HG02798 (cell line): ENCODE data around the gene TCF19.
A peak's percentile ranks its signal among the peaks of the same experiment; 100 is the strongest.
"Not testable (repeated sequence)": the region's sequence is repeated elsewhere in the genome, so short reads cannot be mapped to it uniquely, and the experiment has no call there.

Source experiments
- ATAC-seq: cut with Tn5 transposase; IDR thresholded peaks from one replicate; pipeline ENCODE4 v1.9.1; 2021; ENCODE audit warnings: mild to moderate bottlenecking; ENCODE audit not compliant: unreplicated experiment, poor library complexity

Gene TCF19

DNA sequence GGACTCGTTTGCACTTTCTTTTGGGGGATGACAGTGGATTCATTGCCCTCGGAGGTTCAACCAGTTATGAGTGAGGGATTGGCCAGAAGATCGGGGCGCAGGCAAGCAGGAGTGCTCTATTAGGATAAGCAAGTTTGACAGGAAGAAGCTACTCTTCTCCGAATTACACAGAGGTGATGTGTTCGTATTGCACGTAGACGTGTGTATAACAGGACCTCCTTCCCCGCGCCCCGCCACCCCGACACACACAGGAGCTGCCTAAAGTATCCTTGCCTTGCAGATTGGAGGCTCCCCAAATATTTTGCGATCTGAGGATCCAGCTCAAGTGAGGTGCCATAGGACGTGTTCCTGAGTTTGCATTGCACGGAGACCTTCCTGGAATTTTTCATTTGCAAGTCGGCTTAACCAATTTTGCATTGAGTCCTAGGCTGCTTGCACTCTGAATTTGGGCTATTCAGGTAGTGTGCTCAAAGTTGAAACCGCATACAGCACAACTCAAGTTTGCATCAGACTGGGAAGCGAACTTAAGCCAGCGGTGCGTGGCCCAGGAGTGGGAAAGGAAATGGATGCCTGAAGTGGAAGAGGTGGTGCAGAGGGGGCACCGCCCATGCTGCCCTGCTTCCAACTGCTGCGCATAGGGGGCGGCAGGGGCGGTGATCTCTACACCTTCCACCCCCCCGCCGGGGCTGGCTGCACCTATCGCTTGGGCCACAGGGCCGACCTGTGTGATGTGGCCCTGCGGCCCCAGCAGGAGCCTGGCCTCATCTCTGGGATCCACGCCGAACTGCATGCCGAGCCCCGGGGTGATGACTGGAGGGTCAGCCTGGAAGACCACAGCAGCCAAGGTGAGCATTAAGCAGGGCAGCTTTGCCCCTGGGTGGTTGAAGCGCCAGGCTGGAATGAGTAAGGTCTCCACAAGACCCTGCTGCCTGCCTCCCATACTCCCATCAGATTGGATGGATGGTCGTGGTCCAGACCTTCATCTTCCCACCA is 770 bp downstream of the TCF19 start:
- no peak for ATAC-seq

DNA sequence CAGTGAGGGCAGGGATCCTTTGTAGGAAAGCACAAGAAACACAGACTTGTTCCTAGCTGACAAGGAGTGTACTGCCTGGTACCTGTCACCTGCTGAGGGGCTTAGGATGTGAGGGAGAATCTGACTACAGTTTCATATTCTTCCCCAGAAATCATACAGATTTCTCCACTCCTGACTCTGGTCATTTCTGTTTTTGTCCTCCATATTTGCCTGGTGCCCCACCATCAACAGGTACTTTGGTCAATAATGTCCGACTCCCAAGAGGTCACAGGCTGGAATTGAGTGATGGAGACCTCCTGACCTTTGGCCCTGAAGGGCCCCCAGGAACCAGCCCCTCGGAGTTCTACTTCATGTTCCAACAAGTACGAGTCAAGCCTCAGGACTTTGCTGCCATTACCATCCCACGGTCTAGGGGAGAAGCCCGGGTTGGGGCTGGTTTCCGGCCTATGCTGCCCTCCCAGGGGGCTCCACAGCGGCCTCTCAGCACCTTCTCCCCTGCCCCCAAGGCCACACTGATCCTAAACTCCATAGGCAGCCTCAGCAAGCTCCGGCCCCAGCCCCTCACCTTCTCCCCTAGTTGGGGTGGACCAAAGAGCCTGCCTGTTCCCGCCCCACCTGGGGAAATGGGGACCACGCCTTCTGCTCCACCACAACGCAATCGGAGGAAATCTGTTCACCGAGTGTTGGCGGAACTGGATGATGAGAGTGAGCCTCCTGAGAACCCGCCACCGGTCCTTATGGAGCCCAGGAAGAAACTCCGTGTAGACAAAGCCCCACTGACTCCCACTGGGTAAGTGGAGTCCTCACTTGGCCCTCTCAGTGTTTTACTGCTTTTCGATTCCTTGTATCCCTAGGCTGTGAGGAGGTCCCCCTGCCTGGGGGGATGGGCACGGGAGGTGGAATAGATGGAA is 3.1 kb downstream of the TCF19 start:
- no peak for ATAC-seq

DNA sequence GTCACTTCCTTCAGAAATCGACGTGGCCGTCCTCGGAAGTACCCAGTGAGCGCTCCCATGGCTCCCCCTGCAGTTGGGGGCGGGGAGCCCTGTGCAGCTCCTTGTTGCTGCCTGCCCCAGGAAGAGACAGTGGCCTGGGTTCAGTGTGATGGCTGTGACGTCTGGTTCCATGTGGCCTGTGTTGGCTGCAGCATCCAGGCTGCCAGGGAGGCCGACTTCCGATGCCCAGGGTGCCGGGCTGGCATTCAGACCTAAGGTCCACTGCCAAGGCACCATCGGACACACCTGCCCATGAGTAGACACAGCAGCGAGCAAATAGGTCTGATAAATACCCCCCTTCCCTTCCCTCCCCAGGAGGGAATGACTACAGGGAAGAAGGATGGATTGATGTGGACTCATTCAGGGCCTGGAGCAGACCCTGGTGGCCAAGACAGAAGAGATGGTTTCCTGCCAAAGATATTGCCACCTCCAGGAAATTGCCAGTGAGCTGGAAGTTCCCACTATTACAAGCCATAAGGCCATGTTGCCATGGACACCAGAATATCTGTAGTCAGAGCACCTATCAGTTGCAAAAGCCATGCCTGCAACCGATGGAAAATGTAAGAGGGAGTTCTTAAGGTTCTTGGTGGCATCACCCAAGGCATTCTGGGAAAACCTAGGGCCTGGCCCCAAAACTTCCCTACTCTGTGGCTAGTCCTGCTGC is 4.2 kb downstream of the TCF19 start:
- ATAC-seq, result no peak

DNA sequence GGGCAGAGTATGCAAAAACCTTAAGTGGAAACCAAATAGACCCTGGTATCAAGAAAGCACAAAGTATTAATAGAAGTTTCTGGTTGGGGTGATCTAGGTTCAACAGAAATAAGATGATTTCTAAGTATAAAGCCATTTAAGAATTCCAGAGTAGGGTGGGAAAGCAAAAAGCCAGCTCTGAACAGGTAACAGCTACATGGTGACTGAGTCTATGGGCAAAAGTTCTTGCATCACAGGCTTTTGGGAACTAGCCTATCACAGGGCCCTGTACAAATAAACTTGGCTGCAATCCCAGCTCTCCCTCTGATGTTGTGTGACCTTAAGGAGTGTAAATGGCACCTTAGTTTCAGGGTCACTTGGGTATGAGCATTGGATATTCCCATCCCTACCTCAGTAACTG is 5.5 kb downstream of the TCF19 start:
- no peak for ATAC-seq

DNA sequence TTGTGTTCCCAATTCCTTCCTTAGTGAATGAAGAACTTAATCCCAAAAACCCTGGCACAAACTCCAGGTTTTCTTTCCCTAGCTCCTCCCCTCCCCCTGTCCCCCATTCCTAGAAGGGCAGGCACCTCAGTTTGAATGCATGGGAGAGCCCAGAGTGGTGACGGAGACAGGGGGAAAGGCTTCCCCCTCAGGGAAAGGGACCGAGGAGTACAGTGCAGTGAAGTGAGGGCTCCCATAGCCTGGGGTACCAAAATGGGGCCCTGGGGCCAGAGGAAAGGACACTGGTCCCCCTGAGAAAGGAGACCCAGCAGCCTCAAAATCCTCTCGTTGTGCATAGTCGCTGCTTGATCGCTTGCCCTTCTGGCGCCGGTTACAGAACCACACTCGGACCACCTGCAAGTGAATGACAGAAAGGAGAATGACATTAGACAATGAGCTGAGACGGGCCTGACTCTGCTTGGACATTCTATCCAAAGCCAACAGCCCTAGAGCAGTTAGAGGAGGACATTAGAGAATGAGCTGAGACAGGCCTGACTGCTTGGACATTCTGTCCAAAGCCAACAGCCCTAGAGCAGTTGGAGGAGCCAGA is 6.2 kb downstream of the TCF19 start:
- ATAC-seq, result peak; percentile 14

DNA sequence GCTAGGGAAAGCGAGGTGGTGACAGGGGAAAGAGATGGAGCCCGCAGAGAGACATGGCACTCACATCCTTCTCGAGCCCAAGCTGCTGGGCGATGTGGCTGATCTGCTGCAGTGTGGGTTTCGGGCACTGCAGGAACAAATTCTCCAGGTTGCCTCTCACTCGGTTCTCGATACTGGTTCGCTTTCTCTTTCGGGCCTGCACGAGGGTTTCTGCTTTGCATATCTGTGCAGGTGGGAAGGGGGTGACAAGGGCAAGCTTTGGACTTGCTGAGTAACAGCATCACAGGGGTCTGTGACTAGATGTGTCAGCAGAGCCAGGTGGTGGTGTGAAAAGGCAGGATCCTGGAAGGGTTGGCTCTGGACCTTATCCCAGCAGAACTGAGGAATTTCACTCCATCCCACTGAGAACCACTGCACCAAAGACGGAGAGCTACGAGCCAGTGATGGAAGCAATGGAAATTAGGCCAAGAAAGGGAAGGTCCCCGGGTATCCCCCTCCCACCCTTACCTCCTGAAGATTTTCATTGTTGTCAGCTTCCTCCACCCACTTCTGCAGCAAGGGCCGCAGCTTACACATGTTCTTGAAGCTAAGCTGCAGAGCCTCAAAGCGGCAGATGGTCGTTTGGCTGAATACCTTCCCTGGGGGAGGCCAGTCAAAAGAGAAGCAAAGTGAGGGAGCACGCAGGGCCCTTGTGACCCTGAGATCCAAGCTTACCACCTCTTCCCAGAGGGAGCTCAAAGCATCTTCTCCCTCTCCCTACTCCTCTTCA is 6.9 kb downstream of the TCF19 start:
- peak; percentile 84 for ATAC-seq

DNA sequence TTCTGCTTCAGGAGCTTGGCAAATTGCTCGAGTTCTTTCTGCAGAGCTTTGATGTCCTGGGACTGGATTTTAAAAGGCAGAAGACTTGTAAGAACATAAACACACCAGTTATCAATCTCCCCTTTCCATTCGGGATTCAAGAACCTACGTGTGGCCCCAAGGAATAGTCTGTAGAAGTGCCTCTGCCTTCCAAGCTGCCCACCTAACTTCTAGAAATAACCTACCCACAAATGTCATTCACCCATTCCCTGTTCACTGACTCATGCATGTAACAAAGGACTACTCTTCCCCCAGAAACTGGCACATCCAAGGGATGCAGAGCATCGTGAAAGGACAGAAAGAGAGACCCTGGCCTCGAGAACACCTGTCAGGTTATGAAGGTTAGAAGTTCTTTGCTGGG is 7.6 kb downstream of the TCF19 start:
- ATAC-seq, result no peak

DNA sequence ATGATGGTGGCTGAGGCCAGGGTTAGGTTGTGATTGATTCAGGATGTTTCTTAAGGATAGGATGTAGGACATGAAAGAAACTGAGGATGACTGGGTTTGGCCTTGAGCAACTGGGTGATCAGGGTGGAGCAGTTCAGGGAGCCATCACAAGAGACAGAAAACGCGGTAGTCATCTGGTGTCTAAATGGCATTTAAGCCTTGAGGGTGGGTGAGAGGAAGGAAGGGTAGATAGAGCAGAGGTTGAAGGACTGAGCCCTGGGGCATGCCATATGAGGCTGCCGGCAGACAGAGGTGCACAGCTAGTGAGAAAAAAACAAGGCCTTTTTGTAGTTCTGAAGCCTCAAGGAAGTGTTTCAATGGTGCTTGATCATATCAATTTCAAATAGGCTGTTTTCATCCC is 10.2 kb downstream of the TCF19 start:
- ATAC-seq, result no peak

DNA sequence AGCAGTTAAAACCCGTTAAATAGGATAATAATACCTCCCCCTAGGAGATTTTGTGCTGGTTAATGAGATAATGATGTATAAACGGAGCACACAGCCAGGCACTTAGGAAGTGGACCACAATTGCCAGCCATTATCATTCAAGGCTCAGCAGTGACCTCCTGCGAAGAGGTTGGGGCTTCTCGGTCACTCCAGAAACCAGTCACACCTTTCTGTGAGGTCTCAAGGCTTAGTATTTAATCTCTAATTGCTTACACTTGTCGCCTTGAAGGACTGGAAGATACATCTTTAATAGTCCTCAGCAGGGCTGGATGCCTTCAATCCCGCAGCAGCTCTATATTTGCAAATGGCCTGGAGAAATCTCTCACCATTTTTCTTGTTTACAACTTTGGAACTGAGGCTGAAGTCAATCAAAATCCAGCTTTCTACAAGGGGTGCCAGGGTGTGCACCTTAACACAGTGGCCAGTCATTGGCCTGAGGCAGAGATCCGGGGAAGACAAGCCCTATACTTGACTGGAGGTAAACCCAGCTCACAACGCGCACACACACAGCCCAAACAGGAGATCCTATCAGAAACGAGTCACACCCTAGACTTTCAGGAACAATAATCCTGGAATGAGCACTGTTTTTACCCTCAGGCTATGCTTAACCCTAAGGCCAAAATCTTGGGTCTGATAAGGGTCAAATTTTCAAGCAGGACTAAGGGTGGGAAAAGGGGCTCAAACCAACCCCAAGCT is 10.9 kb downstream of the TCF19 start:
- ATAC-seq, result no peak

DNA sequence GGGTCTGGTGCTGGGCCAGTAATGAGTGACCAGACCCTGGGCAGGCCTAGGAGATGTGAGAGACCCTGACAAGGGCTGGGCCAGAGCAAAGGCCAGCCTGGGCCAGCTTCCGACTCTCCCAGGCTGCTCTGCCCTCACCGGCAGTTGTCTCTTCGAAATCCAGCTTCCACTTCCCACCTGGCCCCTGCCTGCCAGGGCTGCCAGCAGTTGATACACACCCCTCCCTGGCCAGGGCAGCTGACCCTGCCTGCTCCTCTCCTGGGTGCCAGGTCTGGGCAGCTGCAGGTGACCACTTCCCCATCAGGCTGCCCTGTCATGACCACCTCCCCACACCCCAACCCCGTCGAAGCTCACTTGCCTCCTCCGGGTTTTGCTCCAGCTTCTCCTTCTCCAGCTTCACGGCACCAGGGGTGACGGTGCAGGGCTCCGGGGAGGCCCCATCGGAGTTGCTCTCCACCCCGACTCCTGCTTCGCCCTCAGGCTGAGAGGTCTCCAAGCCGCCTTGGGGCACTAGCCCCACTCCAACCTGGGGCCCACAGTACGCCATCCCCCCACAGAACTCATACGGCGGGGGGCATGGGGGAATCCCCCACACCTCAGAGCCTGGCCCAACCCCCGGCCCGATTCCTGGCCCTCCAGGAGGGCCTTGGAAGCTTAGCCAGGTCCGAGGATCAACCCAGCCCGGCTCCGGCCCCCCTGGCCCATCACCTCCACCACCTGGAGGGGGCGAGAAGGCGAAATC is 11.6 kb downstream of the TCF19 start:
- not testable (repeated sequence) for ATAC-seq

DNA sequence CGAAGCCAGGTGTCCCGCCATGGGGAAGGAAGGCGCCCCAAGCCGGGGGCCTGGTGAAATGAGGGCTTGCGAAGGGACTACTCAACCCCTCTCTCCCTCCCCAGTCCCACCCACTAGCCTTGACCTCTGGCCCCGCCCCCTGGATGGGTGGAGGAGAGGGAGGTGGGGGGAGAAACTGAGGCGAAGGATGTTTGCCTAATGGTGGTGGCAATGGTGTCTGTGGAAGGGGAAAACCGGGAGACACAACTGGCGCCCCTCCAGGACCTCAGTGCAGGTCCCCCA is 12.2 kb downstream of the TCF19 start, which contains the start of gene POU5F1:
TSS of gene POU5F1 (minus strand) at position 83 of the 282 bp plus-strand sequence. CDS start at position 21, 62 bp downstream.
- ATAC-seq, result no peak

DNA sequence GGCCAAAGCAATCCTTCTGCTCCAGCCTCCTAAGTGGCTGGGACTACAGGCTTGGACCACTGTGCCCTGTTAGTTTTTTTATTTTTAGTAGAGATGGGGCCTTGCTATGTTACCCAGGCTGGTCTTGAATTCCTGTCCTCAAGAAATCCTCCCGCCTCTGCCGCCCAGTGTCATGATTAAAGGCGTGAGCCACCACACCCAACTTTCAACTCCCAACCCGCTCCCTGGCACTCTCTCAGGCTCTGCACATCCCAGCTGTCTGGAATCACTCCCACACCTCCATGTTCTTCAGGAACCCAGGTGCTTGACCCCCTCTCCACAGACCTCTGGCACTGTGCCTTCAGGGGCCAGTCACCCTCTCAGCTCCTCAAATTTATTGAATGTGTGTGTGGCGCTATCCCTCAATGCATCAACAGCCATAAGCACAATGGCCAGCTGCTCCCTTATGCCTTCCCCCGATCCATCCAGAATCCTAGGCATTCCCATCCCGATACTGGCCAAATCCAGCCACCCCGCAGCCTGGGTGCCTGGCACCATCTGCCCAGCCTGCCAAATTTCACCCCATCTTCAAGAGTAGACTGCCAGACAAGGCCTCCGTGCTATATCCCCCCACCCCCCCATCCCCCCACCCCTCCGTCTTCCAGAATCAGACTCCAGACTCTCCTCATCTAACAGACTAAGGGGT is 12.7 kb downstream of the TCF19 start:
- ATAC-seq, result no peak

DNA sequence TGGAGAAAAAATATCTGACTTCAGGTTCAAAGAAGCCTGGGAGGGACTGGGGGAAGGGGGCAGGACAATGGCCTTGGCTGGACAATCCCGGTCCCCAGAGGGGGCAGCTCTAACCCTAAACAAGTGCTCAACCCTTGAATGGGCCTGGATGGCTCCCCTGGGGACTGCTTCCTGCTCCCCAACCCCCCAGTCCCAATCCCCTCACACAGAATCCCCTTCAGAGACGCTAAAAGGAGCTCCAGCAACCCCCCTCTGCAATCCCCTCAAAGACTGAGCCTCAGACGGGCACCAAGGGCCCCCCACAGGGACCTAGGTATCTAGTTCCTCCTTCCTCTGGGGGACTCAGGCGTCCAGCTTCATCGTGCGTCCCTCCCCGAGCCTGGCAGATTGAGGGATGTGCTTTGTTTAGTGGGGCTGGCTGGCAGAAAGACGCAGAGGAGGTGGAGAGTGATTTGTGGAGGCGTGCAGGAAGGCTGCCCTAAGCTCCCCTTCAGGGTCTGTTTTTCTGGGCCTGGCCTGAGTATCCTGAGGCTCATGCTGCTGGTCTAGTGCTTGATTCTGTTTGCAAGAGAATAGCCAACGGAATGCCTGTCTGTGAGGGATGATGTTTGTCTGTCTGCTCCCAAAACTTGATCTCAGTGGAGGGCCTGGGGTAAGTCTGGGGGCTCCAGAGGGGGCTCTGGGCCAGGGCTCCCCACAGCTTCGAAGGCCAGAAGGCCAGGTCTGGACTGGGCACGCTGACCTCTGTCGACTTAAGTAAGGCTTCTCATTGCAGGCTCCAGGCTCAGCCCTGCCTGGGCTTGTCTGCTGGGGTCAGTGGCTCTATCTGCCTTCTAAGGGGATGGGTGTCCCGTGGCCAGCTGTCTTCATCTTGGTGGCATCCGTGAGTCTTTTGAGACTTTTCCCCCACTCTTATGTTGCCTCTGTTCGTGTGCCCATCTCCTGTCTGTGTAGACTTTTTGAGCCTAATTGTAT is 13.8 kb downstream of the TCF19 start:
- ATAC-seq, result no peak

DNA sequence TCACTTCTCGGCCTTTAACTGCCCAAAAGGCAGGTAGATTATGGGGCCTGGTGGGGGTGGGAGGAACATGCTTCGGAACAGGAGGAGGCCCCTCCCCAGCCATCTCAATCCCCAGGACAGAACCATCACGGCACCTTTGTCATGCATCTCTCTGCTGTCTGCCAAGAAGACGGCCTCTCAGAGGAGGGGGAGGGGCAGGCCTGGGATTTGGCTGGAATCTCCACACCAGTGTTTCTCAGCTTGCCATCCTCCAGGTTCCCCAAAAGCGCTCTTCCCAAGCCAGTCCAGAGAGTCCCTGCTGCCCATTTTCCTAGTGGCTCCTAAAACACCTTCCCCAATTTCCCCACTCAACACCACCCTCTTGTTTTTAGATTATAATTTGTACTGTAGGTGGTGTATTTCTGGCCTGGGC is 14.6 kb downstream of the TCF19 start:
- no peak for ATAC-seq

DNA sequence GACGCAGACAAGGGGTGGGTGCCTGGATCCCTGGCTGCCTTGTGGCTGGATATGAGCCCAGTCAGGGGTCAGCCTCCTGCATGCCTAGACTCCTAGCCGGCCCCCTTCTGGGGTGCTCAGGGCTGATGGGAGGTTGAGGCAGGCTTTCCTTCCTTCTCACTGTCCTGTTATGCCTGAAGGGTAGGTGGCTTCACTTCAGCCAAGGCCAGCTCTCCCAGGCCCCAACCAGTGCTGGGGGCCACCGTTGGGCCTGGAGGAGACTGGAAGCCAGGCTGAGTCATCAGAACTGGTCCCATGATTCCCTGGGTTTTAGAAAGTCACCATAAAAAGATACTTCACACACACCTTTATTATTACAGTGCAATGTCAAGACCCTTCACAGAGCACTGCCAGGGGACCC is 15.0 kb downstream of the TCF19 start:
- ATAC-seq, result no peak

DNA sequence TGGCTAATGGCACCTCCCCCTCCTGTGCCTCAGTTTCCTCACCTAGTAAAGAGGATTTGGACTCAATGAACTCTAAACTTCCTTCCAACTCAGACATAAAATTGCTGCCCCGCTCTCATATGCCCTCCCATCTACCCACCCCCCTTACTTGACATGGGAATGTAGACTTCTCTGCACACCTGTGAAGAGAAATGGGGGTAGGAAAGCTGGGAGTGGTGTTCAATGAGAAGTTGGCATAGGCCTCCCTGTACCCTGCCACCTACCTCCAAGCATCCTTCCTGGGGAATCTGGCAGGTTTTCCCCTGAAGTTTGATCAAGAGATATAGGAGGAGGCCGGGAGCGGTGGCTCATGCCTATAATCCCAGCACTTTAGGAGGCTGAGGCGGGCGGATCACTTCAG is 16.0 kb downstream of the TCF19 start:
- no peak for ATAC-seq
